ENCODE data around the gene DEFB129. TPM values are rescaled to one million over a fixed set of nuclear protein-coding genes. Genes with fewer than 3 reads are reported as not detected.
"Not testable (repeated sequence)": the region's sequence is repeated elsewhere in the genome, so short reads cannot be mapped to it uniquely, and the experiment has no call there.

The DEFB129 gene
- total and polyA plus RNA-seq, 12 donors: not detected

GRCh38 chr20:219290-220115 lies 7.6 kb upstream of the DEFB129 start:
- no peaks in the 10 kb centered on the region for H3K4me1 ChIP-seq (replicated peaks in 1 of 2)
- H3K27me3 ChIP-seq: peaks cover 3% of the 10 kb centered on the region
- WGBS, 4 donors: 0% methylated on average over 1 of the region's 1 CpG
- H3K9me3 ChIP-seq (replicated peaks in 1 of 3): no peaks in the 10 kb centered on the region
- intact Hi-C loops (cut with DNase I): no loop called here
- no peaks in the 10 kb centered on the region for H3K36me3 ChIP-seq (replicated peaks in 1 of 2)
- H3K27ac ChIP-seq: no peak overlapping the region
- DNase-seq: peak in 1 of 7 donors; percentile 8
- H3K4me3 ChIP-seq: no peak overlapping the region
- TF ChIP-seq POLR2A (IDR thresholded peaks at IDR 0.05): no peak
- TF ChIP-seq CTCF (IDR thresholded peaks at IDR 0.05): peak in 2 of 6 experiments; percentile 4 to 12

- 46 to 59% (median 49%) methylated on average over 1 of the region's 1 CpG for WGBS, 4 donors
- intact Hi-C loops (cut with DNase I): no loop called here
- TF ChIP-seq CTCF (IDR thresholded peaks at IDR 0.05) (no peak), POLR2A (IDR thresholded peaks at IDR 0.05) (no peak)
Measured at GRCh38 chr20:221258-221830, 5.7 kb upstream of the DEFB129 start.

DNA sequence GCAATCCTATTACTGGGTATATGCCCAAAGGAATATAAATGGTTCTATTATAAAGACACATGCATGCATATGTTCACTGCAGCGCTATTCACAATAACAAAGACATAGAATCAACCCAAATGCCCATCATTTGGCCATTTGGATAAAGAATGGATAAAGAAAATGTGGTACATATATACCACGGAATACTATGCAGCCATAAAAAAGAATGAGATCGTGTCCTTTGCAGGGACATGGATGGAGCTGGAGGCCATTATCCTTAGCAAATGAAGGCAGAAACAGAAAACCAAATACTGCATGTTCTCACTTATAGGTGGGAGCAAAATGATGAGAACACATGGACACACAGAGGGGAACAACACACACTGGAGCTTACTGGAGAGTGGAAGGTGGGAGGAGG lies 1.2 kb upstream of the DEFB129 start:
- 77 to 84% (median 78%) methylated on average over 3 of the region's 3 CpGs for WGBS, 4 donors
- DNase-seq; H3K36me3 ChIP-seq (replicated peaks in 1 of 2); H3K4me3 ChIP-seq; H3K9me3 ChIP-seq (replicated peaks in 1 of 3); intact Hi-C loops (cut with DNase I); H3K27ac ChIP-seq; H3K4me1 ChIP-seq (replicated peaks in 1 of 2); H3K27me3 ChIP-seq: not testable (repeated sequence)

More at GRCh38 chr20:221258-221830, 5.7 kb upstream of the DEFB129 start:
- DNase-seq: no peak
- H3K9me3 ChIP-seq (replicated peaks in 1 of 3): no peaks in the 10 kb centered on the region
- no peaks in the 10 kb centered on the region for H3K36me3 ChIP-seq (replicated peaks in 1 of 2)
- no peaks in the 10 kb centered on the region for H3K4me1 ChIP-seq (replicated peaks in 1 of 2)
- no peak overlapping the region for H3K27ac ChIP-seq
- peaks cover 11% of the 10 kb centered on the region for H3K27me3 ChIP-seq
- no peak overlapping the region for H3K4me3 ChIP-seq

DNA sequence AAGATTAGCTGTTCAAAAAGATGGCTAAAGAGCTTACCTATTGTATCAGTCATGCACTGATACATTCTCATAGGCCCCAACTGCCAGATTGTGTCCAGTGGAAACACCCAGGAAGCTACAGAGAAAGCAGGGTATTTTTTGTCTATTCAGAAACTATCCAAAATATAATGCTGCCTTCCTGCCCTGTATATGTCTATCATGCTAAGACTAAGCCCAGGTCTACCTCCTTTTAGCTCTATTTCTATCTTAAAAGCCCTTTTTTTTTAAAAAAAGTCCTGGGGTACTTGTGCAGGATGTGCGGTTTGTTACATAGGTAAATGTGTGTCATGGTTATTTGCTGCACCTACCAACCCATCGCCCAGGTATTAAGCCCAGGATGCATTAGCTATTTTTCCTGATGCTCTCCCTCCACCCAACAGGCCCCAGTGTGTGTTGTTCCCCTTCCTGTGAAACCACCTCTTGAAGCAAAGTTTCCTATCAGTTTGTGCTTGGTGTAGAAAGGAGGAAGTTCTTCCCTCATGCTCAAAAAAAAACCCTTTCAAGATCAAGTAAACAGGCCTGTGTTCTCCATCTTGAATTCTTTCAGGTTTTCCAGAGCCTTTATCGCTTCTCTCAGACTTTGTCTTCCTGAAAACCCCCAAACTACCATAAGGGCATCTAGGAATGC lies 514 bp downstream of the DEFB129 start:
- no peak overlapping the region for H3K27ac ChIP-seq
- WGBS, 4 donors: 60 to 74% (median 69%) methylated on average over 3 of the region's 3 CpGs
- DNase-seq: no peak
- no peak for TF ChIP-seq CTCF (IDR thresholded peaks at IDR 0.05)
- H3K4me3 ChIP-seq: no peak overlapping the region
- peaks cover 7% of the 10 kb centered on the region for H3K27me3 ChIP-seq
- H3K36me3 ChIP-seq (replicated peaks in 1 of 2): no peaks in the 10 kb centered on the region
- H3K9me3 ChIP-seq (replicated peaks in 1 of 3): no peaks in the 10 kb centered on the region
- H3K4me1 ChIP-seq (replicated peaks in 1 of 2): no peaks in the 10 kb centered on the region
- intact Hi-C loops (cut with DNase I): no loop called here

Data from adrenal gland (tissue), 12 donors.